Stimulated activated CD8-positive, alpha-beta memory T cell treated with anti-CD3 and anti-CD28 coated beads, Interleukin-4, amount 100 ng/mL, for 24 hours (primary cell): ENCODE measurements around the gene FIZ1.
"Not testable (repeated sequence)": the region's sequence is repeated elsewhere in the genome, so short reads cannot be mapped to it uniquely, and the experiment has no call there.

Source experiments
- DNase-seq: peaks from one replicate; pipeline ENCODE4 v3.0.0-alpha.2; 2020; ENCODE audit warnings: low read depth

The FIZ1 gene

DNA sequence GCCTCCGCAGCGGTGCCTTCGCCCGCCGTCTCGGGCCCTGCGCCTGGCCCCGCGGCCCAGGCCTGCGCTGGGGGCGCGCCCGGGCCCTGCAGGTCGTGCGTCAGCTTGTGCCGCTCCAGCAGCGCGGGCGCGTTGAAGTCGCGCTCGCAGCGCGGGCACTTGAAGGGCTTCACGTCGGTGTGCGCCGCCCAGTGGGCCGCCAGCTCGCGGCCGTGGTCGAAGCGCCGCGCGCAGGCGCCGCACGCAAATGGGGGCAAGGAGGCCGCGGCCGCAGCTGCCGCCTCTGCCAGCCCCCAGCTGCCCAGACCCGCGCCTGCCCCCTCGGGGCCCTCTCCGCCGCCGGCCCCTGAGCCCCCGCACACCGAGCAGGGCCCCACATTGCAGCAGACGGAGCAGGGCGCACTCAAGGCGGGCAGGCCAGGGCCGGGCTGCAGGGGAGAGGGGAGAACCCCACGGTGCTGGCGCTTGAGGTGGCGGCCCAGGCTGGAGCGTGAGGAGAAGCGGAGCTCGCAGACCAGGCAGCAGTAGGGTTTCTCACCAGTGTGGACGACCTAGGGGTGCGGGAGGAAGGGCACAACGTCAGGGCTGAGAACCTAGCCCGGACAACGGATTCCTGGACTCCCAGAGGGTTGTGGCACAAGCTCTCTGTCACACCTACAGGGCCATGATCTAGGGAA, 6.1 kb downstream of the FIZ1 start:
- no peak for DNase-seq

DNA sequence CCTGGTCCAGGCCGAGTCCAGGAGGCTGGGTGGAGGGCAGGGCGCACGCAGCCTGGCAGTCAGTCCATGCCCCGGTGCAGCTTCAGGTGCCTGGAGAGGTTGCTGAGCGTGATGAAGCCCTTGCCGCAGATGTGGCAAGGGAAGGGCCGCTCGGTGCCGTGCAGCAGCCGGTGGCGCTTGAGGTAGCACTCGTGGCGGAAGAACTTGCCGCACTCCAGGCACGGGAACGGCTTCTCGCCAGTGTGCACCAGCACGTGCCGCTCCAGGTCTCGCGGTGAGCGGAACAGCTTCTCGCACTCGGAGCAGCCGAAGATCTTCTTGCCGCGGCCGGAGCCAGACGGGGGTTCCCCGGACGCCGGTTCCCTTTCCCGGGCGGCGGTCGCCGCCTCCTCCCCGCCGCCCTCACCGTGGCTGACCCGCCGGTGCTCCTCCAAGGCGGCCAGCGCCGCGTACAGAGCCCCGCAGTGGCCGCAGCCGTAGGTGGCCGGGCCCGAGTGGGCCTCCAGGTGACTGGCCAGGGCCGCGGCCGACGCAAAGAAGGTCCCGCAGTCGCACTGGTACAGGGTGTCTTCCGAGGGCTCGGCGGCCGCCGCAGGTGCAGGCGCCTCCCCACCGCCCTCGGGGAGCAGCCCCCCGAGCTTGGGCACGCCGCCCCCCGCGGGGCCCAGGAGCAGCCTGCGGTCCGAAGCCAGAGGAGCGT, 6.8 kb downstream of the FIZ1 start:
- no peak for DNase-seq

- no peak for DNase-seq
These were observed 7.8 kb downstream of the FIZ1 start for GRCh38 chr19:55591555-55591954.

DNA sequence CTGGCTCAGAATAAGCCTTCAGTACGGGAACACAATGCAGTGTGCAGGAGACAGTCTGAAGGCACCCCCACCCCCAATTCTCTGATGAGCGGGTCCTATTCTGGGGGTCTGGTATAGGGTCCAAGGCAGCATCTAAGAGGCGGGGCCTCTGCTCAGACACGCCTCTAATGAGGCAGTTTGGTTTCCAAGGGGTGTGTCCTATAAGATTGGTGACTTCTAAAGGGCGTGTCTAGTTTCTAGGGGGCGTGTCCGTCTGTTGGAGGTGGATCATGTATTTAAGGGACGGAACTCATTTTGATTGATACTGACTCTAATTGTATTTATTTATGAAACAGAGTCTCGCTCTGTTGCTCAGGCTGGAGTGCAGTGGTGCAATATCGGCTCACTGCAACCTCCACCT, 8.7 kb downstream of the FIZ1 start:
- no peak for DNase-seq

DNA sequence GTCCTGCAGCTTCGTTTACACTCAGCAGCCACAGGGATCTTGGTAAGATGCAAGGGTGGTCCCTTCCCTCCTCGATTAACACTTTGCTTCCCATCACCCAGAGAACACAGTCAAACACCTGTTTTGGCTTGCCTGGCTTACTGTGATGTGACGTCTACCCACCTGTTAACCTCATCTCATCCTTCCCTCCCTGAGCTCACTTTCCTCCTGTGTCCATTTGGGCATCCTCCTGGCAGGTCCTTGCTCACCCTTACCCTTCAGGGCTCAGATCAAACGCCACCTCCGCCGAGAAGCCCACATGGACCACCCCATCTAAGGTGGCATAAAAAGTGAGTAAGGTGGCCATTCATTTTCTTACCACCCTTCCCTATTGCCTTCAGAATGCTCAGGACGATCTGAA, 9.2 kb downstream of the FIZ1 start:
- no peak for DNase-seq

DNA sequence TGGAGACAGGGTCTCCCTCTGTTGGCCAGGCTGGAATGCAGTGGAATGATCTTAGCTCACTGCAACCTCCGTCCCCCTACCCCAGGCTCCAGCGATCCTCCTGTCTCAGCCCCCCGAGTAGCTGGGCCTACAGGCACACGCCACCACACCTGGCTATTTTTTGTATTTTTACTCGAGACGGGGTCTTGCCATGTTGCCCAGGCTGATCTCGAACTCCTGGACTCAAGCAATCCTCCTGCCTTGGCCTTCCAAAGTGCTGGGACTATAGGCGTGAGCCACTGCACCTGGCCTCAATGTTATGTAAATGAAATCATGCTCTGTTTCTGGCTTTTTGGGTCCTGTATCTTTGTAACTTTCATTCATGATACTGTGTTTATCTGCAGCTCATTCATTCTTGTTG, 10.6 kb downstream of the FIZ1 start:
- no peak for DNase-seq

GRCh38 chr19:55586976-55587668, 12.2 kb downstream of the FIZ1 start:
- peak; percentile 89 for DNase-seq

- peak; percentile 42 for DNase-seq
These were observed 13.5 kb downstream of the FIZ1 start for GRCh38 chr19:55585658-55586339.

GRCh38 chr19:55584871-55585270, 14.4 kb downstream of the FIZ1 start:
- DNase-seq: no peak

- not testable (repeated sequence) for DNase-seq
These were observed 15.4 kb downstream of the FIZ1 start for GRCh38 chr19:55583897-55584296.

DNA sequence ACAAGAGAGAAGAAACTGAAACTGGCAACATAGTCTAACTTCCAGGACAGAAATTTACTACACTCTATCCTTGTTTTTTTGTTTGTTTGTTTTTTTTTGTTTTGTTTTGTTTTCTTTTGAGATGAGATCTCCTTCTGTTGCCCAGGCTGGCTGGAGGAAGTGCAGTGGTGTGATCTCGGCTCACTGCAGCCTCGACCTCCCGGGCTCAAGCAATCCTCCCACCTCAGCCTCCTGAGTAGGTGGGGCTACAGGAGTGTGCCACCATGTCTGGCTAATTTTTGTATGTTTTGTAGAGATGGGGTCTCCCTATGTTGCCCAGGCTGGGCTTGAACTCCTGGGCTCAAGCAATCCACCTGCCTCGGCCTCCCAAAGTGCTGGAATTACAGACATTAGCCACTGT, 17.0 kb downstream of the FIZ1 start:
- not testable (repeated sequence) for DNase-seq

- no peak for DNase-seq
These were observed 17.5 kb downstream of the FIZ1 start for GRCh38 chr19:55581823-55582223.

DNA sequence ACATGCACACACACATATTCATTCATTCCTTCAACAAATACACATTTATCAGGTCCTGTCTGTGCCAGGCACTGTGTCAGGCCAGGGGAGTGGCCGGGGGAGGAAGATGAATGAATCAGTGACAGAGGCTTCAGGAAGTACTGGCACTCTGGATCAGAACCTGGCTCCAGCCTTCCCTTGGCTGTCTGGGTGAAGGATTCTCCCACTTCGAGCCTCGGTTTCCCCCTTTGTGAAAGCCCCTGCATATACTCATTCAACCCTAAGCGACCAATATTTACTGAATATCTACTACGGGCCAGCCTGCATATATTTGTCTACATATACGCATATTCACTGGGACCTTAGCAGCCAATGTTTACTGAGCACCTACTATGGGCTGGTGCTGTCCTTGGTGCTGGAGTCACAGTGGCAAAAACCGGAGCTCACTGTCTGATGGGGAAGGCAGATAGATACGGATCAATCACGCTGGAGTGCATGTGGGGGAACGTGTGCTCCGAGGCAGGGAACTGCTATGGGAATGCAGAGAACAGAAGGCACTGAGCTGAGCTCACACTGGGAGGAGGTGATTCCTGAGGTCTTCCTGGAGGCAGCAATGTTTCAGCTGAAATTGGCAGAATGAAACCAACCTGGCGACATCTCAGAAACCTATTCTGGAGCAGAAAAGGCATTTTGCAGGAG, 18.0 kb downstream of the FIZ1 start:
- DNase-seq: no peak

GRCh38 chr19:55580628-55581144, 18.6 kb downstream of the FIZ1 start, which contains the start of gene ZNF579:
TSS of gene ZNF579 (minus strand) at chr19:55580848. CDS start at chr19:55579639, 1,209 bp downstream.
- DNase-seq: peak; percentile 70

GRCh38 chr19:55579766-55580621, 19.3 kb downstream of the FIZ1 start:
- DNase-seq: no peak

DNA sequence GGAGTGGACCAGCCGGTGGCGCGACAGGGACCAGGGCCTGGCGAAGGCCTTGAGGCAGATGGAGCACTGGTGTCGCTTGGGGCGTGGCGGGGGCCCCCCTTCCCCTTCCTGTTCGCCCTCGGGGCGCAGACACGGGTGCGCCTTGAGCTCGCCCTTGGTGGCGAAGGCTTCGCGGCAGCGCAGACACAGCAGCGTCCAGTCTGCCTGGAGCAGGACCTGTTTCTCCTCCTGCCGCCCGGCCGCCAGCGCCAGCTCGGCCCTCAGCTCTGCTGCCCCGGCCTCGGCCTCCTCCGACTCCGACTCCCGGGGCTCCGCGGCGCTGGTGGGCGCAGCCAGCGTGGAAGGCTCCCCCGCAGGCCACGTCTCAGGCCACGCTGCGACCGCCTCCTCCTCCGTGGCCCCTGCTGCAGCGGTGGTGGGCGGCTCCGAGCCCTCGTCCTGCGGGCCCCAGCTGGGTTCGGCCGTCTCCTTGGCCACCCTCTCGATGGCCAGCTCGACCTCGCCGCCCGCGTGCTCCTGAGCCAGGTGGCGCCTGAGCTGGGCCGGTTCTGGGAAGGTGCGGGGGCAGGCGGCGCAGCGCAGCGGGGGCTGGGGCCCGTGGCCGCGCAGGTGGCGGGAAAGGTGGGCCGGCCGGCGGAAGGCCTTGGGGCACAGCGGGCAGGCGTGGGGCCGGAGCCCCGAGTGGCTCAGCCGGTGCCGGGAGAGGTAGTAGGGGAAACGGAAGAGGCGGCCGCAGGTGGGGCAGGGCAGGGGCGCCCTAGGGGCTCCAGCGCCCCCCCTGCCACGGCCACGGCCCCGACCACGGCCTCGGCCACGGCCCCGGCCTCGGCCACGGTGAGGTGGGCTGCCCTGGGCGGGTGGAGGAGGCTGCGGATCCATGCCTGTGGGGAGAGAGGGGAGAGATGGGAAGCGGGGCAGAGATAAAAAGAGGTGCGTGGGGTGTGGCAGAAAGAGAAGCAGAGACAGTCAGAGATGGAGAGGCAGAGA, 20.3 kb downstream of the FIZ1 start:
- no peak for DNase-seq

- DNase-seq: no peak
These were observed 21.1 kb downstream of the FIZ1 start for GRCh38 chr19:55578031-55578760.

- DNase-seq: no peak
These were observed 22.6 kb downstream of the FIZ1 start for GRCh38 chr19:55576746-55577145.

- not testable (repeated sequence) for DNase-seq
These were observed 25.4 kb downstream of the FIZ1 start for GRCh38 chr19:55573929-55574328.
